ENCODE results near the gene MAP3K3.

MAP3K3 gene

DNA sequence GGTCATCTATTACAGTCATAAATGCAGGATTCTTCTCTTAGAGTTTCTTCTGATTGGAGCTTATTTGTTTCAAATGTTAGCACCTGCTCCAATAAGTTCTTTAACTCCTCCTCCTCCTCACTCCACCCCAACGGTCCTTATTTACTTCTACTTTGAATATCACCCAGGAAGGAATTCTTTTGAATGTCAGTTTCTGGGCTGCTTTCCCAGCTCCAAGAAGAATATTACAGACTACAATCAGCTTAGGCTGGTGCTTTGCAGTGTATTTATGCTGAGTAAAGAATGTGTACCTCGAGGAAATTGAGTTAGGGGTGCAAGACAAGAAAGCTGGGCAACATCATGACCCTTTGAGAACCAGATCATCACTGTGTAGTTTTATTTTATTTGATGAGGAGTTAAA lies 30.8 kb downstream of the MAP3K3 start:
- no peak for DNase-seq

- DNase-seq: no peak
Observed at GRCh38 chr17:63657786-63658185, 35.6 kb downstream of the MAP3K3 start.

DNA sequence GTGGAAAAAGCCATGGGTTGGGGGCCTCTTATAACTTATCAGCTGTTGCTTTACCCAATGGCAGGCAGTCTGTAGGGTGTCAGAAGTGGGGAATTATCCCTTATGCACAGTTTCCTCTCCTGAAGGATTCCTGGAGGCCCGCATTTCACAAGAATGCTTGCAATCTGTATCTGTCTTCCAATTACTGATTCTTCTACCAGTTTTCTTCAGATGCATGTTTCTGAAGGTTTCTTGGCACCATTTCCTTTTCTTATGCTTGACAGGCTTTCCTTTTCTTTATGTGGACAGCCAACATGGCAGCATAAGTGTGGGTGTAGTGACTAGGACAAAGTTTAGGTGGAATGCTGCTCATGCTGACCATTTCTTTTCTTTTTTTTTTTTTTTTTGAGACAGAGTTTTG lies 36.1 kb downstream of the MAP3K3 start:
- no peak for DNase-seq

DNA sequence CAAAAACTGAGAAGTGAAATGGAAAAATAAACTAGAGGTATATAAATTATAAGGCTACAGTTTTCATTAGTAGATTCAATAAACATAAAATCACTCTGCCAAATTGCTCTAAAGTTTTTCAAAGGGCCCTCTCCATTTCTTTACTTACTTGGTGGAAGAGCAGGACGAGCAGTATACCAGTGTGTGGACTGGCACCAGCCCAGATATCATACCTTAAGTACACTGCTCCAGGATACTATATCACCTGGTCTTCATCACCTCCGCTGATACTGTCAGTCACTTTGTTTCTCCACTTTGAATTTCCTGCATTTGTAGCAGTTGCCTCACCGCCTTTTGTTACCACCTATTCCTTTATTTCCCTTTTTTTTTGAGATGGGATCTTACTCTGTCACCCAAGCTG lies 37.6 kb downstream of the MAP3K3 start:
- DNase-seq: no peak

GRCh38 chr17:63665527-63666214 lies 43.5 kb downstream of the MAP3K3 start:
- no peak for DNase-seq

GRCh38 chr17:63672856-63673255 lies 50.6 kb downstream of the MAP3K3 start:
- no peak for DNase-seq

GRCh38 chr17:63675231-63675606 lies 53.0 kb downstream of the MAP3K3 start:
- no peak for DNase-seq

DNA sequence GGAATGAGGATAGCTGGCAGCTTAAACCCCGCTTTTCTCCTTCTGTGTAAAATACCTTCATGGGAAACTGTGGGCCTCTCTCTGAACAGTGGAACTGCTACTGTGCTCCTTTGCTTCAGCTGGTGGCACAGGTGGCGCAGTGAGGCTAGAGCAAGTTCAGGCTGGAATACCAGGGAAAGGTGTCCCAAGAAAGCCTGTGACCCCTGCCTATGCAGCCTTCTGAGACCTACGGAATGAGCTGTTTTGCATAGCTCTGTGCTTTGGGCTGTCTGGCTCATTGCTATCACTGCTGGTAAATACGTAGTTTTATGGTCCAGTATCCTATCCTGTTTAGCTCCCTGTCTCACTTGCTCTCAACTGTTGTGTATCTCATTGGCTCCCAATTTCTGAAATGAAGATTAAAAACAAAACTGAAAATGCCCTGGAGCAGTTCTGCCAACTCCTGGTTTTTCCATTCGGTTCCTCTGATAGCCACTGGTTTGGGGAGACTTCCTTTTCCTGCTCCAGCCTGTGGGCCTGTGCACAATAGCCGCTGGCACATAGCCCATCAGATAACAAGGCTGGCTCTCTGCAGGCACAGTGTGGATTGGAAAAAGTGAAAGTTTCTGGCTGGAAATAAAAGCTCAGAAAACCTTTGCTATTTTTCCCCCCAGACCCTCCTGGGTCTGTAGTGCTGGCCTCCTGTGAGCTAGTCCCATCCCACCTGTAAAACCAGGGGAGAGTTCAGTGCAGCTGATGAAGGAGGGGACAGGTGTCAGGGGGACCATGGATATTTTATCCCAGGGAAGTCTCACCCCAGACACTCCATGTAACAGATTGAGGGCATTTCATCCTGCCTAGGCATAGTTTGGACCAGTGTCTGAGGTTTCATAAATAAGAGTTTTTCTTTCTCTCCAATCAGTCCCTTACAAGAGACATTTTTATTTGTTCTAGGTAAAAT lies 53.7 kb downstream of the MAP3K3 start:
- no peak for DNase-seq

- no peak for DNase-seq
Observed at GRCh38 chr17:63676584-63676983, 54.4 kb downstream of the MAP3K3 start.

- no peak for DNase-seq
Observed at GRCh38 chr17:63679214-63679613, 57.0 kb downstream of the MAP3K3 start.

DNA sequence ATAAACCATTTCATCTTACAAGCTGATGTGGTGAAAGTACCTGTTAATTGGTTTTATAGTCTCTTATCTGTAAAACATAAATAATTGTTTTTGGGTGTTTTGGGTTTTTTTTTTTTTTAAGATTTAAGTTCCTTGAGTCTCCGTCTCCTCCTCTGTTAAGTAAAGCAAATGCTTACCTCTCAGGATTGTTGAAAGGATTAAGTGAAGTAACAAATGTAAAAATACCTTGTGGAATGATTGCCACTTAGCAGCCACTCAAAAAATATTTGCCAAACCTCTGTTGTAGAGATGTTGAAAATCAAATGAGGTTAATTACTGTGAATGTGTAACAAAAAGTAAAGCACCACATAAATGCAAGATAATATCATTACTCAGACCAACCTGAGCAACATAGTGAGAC lies 58.5 kb downstream of the MAP3K3 start:
- no peak for DNase-seq

GRCh38 chr17:63681530-63681929 lies 59.3 kb downstream of the MAP3K3 start:
- no peak for DNase-seq

DNA sequence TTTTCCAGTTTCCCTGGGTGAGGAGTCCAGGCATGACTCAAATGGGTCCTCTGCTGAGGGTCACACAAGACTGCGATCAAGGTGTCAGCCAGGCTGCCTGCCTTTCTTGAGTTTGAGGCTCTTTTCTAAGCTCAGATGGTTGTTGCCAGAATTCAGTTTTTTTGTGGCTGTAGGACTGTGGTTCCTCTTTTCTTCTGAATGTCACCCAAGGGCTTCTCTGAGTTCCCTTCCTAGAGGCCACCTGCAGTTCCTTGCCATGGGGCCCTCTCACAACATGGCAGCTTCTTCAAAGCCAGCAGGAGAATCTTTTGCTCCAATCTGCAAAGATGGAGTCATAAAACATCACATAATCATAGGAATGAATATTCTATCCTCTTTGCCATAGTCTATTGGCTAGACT lies 60.2 kb downstream of the MAP3K3 start:
- no peak for DNase-seq

DNA sequence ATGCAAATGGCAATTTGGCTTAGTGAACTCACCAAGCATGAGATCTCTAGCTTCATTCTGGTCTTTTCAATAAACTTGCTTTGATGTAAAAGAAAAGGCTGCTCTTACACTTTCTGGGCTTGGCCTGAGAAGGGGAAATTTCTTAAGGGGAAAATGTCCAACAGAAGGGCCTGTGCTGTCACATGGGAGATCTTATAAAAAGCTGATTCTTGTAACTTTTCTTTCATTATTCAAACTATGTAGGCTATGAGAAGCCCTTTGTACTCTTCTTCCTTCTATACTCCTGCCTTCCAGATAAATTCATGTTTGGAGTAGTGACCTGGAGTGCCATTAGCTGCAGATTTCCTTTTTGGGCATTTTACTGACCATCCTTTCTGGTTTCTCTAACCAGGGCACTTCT lies 60.8 kb downstream of the MAP3K3 start:
- DNase-seq: no peak

DNA sequence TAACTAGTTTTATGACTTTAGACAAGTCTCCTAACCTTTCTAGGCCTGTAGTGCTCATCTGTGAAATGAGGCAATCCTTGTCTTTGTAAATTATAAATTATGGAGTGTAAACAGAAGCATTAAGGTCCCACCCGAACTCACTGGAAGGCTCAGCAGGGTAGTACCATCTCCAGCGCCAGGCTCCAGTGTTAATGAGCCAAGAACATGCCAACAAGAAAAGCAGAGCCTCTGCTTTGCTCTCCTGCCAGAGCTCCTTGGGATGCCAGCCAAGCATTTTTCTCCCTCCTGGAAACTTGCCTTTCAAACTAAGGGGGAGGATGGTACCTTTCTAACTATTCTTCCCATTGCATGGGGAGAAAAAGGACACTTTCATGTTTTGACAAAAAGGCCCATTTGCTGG lies 62.8 kb downstream of the MAP3K3 start:
- DNase-seq: no peak

DNA sequence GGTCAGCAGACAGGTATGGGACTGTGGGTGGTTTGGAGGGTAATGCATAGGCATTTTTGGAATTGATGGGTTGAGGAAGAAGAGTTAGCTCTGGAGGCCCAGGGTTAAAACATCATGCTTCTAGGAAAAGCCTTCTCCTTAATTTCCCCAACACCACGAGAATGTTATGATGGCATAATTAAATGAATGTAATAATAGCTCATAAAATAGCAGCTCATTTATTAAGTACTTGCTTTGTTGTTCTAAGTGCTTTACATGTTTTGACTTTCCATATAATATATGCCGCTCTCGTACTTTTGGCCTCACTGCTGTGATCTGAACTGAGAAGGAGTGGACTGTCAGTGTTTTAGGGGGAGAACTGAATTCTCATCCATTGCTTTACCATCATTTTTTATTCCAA lies 63.4 kb downstream of the MAP3K3 start:
- DNase-seq: no peak

GRCh38 chr17:63686138-63686685 lies 64.0 kb downstream of the MAP3K3 start:
- no peak for DNase-seq

DNA sequence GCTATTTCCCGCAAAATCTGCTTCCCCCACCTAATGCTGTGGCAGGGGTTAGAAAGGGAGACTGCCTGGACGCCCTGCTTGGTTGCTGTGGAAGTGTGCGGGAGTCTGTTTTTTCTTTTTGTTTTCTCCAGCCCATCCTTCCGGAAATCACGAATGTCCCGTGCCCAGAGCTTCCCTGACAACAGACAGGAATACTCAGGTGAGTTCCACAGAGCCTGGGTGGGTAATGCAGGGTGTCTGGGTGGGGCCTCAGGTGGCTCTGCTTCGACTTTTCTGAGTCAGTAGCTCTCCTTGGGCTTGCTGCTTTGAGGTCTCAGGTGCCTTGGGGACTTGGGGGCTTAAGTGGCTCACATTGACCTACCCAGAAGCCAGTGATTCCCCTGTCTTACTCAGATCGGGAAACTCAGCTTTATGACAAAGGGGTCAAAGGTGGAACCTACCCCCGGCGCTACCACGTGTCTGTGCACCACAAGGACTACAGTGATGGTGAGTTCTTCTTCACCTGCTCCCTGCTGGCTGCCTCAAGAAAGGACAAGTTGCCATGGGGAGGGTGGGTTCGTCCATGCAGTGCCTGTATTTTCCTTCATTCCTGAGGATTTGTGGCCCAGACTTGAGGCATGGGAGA lies 66.3 kb downstream of the MAP3K3 start:
- no peak for DNase-seq

GRCh38 chr17:63689479-63689878 lies 67.3 kb downstream of the MAP3K3 start:
- no peak for DNase-seq

DNA sequence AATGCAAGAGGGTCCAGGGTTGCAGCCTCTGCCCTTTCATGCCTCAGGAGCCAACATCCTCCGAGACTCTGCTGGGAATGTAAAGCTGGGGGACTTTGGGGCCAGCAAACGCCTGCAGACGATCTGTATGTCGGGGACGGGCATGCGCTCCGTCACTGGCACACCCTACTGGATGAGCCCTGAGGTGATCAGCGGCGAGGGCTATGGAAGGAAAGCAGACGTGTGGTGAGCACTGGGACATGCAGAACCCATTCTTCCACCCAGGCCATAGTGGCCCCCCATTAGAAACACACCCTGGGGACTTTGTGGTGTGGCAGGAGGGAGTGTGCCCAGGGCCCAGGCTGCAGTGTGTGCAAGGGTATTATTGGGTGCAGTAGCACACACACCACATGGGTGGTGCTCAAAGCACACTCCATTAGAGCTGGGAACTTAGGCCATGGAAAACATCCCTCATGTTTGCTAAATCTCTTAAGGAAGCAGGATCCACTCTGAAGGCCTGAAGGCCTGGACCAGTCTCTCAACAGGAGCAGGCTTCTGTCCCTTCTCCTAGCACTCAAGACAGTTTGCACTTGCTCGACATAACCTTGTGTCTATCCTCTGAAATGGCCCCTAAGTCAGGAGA lies 70.1 kb downstream of the MAP3K3 start:
- no peak for DNase-seq

DNA sequence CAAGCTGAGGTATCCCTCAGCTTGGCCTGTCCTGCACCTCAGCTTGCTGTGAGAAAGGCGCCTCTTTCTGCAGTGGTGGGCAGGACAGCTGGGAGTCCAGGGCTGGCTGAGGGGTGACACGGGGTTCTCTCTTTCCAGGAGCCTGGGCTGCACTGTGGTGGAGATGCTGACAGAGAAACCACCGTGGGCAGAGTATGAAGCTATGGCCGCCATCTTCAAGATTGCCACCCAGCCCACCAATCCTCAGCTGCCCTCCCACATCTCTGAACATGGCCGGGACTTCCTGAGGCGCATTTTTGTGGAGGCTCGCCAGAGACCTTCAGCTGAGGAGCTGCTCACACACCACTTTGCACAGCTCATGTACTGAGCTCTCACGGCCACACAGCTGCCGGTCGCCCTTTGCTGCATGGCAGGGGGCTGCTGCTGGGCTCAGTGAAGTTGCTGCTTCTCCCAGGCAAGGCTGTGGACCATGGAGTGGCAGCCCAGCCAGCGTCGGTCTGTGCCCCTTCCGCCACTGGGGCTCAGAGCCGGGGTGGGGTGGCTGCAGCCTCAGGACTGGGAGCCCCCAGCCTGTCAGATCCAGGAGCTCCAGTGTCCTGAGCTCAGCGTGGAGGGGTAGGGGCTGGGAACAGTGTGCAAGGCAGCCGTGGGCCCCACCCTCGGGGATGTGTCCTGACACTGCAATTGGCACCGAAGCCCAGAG lies 71.3 kb downstream of the MAP3K3 start:
- DNase-seq: no peak

GRCh38 chr17:63694229-63694949 lies 72.2 kb downstream of the MAP3K3 start:
- no peak for DNase-seq
